SK-N-SH (cell line): ENCODE results near the gene JAKMIP3. TPM values are rescaled to one million over a fixed set of nuclear protein-coding genes. Genes with fewer than 3 reads are reported as not detected.

Experiments
- polyA plus RNA-seq, 3 experiments: library from polyadenylated mRNA; depleted of rRNA; stranded (reverse); fragments of >200 nt; gene quantifications; 2 replicates each; pipeline ENCODE4 v1.2.3, GENCODE V29; 2012

JAKMIP3 gene
- polyA plus RNA-seq, 1 of the 3 experiments (the other 2 are of a cell fraction) = 0.02 TPM

Other genes with a start within 250 kb of the JAKMIP3 start
- 24.3 and 25.1 TPM in 2 replicates for gene PPP2R2D, start 164.9 kb upstream of the JAKMIP3 start, polyA plus RNA-seq (2012; rRNA removed)
- gene BNIP3, start 84.0 kb upstream of the JAKMIP3 start, polyA plus RNA-seq (2012; rRNA removed) = 40.3 and 57.2 TPM in 2 replicates
- gene DPYSL4, start 121.0 kb downstream of the JAKMIP3 start, polyA plus RNA-seq (2012; rRNA removed) = 19.4 and 21.8 TPM in 2 replicates
- 27.0 and 27.8 TPM in 2 replicates for gene STK32C, start 242.0 kb downstream of the JAKMIP3 start, polyA plus RNA-seq (2012; rRNA removed)